HG02885 (cell line): ENCODE results near the gene UCHL1.
"Not testable (repeated sequence)": the region's sequence is repeated elsewhere in the genome, so short reads cannot be mapped to it uniquely, and the experiment has no call there.

ENCODE experiments used
- ATAC-seq: cut with Tn5 transposase; IDR thresholded peaks from one replicate; pipeline ENCODE4 v1.9.1; 2021; ENCODE audit warnings: mild to moderate bottlenecking; ENCODE audit not compliant: unreplicated experiment, poor library complexity

The UCHL1 gene

GRCh38 chr4:41236032-41236431 lies 20.7 kb upstream of the UCHL1 start:
- no peak for ATAC-seq

GRCh38 chr4:41236508-41236907 lies 20.2 kb upstream of the UCHL1 start:
- ATAC-seq, result no peak

- ATAC-seq, result no peak
Observed at GRCh38 chr4:41241919-41242318, 14.8 kb upstream of the UCHL1 start.

GRCh38 chr4:41245983-41246382 lies 10.7 kb upstream of the UCHL1 start:
- ATAC-seq, result no peak

- no peak for ATAC-seq
Observed at GRCh38 chr4:41256131-41256739, 493 bp upstream of the UCHL1 start.

GRCh38 chr4:41257257-41257901 lies 651 bp downstream of the UCHL1 start:
- peak; percentile 77 for ATAC-seq

- ATAC-seq, result no peak
Observed at GRCh38 chr4:41257906-41258305, 1.2 kb downstream of the UCHL1 start.

- ATAC-seq, result peak; percentile 15
Observed at GRCh38 chr4:41258783-41259182, 2.1 kb downstream of the UCHL1 start.

- no peak for ATAC-seq
Observed at GRCh38 chr4:41260116-41260733, 3.5 kb downstream of the UCHL1 start.

- ATAC-seq, result no peak
Observed at GRCh38 chr4:41262198-41262597, 5.5 kb downstream of the UCHL1 start.

- no peak for ATAC-seq
Observed at GRCh38 chr4:41264212-41264611, 7.5 kb downstream of the UCHL1 start.

- no peak for ATAC-seq
Observed at GRCh38 chr4:41267997-41268396, 11.3 kb downstream of the UCHL1 start.

- no peak for ATAC-seq
Observed at GRCh38 chr4:41268721-41269517, 12.2 kb downstream of the UCHL1 start.

GRCh38 chr4:41269682-41270081 lies 13.0 kb downstream of the UCHL1 start:
- no peak for ATAC-seq

- ATAC-seq, result not testable (repeated sequence)
Observed at GRCh38 chr4:41275931-41276330, 19.2 kb downstream of the UCHL1 start.

- no peak for ATAC-seq
Observed at GRCh38 chr4:41280010-41280409, 23.3 kb downstream of the UCHL1 start.

GRCh38 chr4:41281038-41281634 lies 24.4 kb downstream of the UCHL1 start:
- peak; percentile 97 for ATAC-seq

- ATAC-seq, result no peak
Observed at GRCh38 chr4:41282366-41282765, 25.6 kb downstream of the UCHL1 start.

- no peak for ATAC-seq
Observed at GRCh38 chr4:41285202-41285863, 28.6 kb downstream of the UCHL1 start.

- ATAC-seq, result no peak
Observed at GRCh38 chr4:41285864-41286235, 29.1 kb downstream of the UCHL1 start.
